ENCODE results near the gene DOK6.

Gene DOK6

GRCh38 chr18:69708844-69709243, 308.2 kb downstream of the DOK6 start:
- TF ChIP-seq, protein P1, sequence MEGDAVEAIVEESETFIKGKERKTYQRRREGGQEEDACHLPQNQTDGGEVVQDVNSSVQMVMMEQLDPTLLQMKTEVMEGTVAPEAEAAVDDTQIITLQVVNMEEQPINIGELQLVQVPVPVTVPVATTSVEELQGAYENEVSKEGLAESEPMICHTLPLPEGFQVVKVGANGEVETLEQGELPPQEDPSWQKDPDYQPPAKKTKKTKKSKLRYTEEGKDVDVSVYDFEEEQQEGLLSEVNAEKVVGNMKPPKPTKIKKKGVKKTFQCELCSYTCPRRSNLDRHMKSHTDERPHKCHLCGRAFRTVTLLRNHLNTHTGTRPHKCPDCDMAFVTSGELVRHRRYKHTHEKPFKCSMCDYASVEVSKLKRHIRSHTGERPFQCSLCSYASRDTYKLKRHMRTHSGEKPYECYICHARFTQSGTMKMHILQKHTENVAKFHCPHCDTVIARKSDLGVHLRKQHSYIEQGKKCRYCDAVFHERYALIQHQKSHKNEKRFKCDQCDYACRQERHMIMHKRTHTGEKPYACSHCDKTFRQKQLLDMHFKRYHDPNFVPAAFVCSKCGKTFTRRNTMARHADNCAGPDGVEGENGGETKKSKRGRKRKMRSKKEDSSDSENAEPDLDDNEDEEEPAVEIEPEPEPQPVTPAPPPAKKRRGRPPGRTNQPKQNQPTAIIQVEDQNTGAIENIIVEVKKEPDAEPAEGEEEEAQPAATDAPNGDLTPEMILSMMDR (IDR thresholded peaks at IDR 0.05): no peak

GRCh38 chr18:69715191-69715795, 314.6 kb downstream of the DOK6 start:
- TF ChIP-seq, protein P1 (IDR thresholded peaks at IDR 0.05): no peak

DNA sequence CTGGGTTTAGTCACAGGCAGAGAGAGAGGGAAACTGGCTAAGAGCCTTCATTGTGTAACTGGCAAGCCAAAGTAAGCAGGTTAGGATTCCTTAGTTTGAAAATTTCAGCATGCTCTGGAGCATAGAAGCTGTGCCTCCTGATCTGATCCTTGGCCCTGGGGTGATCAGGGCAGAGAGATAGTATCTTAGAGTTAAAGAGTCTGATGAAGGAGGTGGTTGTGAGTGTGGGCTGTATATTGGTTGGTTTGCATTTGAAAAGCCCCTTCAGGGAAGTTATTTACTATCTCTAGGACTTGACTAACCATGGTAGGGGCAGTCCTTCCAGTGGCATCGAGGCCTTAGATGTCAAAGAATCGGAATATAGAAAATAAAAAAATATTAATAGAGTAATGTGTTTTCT, 316.9 kb downstream of the DOK6 start:
- TF ChIP-seq, protein P1 (IDR thresholded peaks at IDR 0.05): no peak

GRCh38 chr18:69718912-69719547, 318.3 kb downstream of the DOK6 start:
- TF ChIP-seq, protein P1 (IDR thresholded peaks at IDR 0.05): no peak

DNA sequence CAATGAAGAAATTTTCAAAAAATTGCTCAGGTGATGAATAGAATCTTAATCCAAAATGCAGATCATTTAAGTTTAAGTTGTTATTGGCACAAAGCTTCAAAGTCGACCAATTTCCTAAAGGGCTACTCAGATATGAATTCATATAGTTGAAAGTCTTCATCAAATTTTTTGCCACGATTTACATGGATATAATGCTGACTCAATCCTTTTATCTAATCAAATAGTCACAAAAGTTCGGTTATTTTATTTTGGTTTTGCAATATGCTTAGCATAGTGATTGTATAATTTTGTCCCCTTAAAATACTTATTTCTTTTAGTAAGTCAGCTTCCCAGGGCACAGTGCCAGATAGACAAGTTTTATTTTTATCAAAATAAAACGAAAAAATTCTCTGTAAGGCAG, 319.7 kb downstream of the DOK6 start:
- TF ChIP-seq, protein P1 (IDR thresholded peaks at IDR 0.05): no peak

GRCh38 chr18:69723434-69723833, 322.7 kb downstream of the DOK6 start:
- TF ChIP-seq, protein P1 (IDR thresholded peaks at IDR 0.05): no peak

- TF ChIP-seq, protein P1 (IDR thresholded peaks at IDR 0.05): no peak
These were observed 324.3 kb downstream of the DOK6 start for GRCh38 chr18:69725009-69725408.

All from LNCAP (cell line).